Measurements from ENCODE around the gene RBMXL3. TPM values are rescaled to one million over a fixed set of nuclear protein-coding genes. Genes with fewer than 3 reads are reported as not detected.

Gene RBMXL3
- polyA plus RNA-seq, 3 donors, result not detected

DNA sequence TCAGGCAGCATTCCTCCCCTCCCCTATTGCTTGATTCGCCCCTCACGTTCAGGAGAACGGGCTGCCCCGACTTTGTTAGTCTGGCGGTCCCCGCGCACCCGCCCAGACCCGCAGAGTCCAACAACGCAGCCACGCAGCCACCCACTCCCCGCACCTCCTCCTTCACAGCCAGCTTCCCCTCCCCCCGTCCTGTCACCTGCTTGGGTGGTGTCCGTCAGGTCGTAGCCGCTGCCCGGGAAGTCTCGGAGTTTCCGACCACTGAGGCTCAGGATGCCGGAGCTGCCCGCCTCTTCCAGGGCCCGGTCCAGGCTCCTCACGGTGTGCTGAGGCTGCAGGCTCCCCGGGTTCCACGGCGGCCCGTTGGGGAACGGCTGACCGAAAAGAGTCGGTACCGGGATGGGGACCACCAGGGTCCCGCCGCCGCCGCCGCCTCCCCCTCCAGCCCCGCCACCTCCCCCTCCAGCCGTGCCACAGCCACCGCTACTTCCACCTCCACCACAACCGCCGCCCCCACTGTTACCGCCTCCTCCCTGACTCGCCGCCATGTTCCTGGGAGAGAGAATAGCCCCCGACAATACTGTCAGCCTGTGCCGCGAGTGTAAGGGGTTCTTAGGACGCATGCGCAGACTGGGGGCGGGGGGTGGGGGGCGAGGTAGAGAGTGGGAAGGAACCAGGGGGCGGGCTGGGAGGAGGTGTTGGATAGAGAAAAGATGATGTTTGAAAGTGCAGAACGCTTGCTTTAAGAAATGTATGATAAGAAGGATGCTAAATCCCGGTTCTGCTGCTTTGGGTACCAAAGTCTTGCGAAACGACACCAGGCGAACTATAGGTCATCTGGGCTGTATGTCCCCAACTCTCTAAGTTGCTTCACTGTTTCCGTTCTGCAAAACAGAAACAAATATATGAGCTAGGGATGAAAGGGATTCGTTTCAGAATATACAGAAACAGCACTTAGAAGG, 44.6 kb downstream of the RBMXL3 start, which contains the start of gene LRCH2:
LRCH2 (minus strand) TSS at position 600 of the 959 bp plus-strand sequence; CDS start at position 545, 55 bp downstream.
- DNase-seq (ENCODE audit: low read depth in 3 of 3, low spot score in 2 of 3), result no peak

DNA sequence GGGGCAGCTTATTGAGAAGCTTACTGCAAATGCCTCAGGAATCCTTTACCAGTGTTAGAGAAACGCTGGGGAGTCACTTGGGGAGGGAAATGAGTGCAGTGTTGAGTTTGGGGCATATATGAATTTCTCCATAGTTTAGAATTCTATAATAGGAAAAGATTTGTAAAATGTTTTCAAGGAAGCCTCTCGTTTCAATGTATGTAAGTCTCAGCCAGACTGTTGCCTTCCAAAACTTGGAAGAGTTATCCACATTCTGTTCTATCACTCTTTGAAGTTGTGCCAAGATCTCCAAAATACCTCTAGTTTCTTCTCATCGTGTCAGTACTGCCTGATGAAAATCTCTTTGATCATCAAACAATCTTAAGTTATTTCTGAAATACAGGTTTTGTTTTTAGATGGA, 45.3 kb downstream of the RBMXL3 start:
- no peak for DNase-seq (ENCODE audit: low read depth in 3 of 3, low spot score in 2 of 3)

- DNase-seq (ENCODE audit: low read depth in 3 of 3, low spot score in 2 of 3), result no peak
These were observed 47.4 kb downstream of the RBMXL3 start for GRCh38 chrX:115236560-115236959.

- DNase-seq (ENCODE audit: low read depth in 3 of 3, low spot score in 2 of 3), result no peak
These were observed 47.8 kb downstream of the RBMXL3 start for GRCh38 chrX:115237056-115237455.

Other genes with a start within 250 kb of the RBMXL3 start
- 1 to 10 TPM; 1.2 to 2.4 (median 1.8) TPM for gene IL13RA2, start 171.8 kb upstream of the RBMXL3 start, polyA plus RNA-seq (ENCODE audit: insufficient read length in 3 of 3)
- gene LRCH2, start 44.7 kb downstream of the RBMXL3 start, polyA plus RNA-seq (ENCODE audit: insufficient read length in 3 of 3), result 10 to 100 TPM; 11.6 to 12.7 (median 12.6) TPM
- not detected for gene LUZP4, start 100.3 kb downstream of the RBMXL3 start, polyA plus RNA-seq (ENCODE audit: insufficient read length in 3 of 3)

Data from right renal cortex interstitium (tissue), 3 donors.